Measurements from ENCODE around the gene SBF1. TPM values are rescaled to one million over a fixed set of nuclear protein-coding genes. Genes with fewer than 3 reads are reported as not detected.

SBF1 gene
- total and polyA plus RNA-seq, 2 of the 13 experiments (the other 11 are each of a cell fraction or from before 2014, with no cell fraction given): 31.7 to 40.9 TPM

GRCh38 chr22:50473088-50473487 is 1.7 kb downstream of the SBF1 start:
- H3K27ac ChIP-seq (ENCODE audit: extremely low read length, insufficient read depth, low read length): no peak overlapping the region
- BruUV-seq (replicated peaks): no TSS peak
- H3K9ac ChIP-seq (ENCODE audit: insufficient read depth, low read depth, low read length): peak overlapping the region; percentile 81; the same call in 1 of the 2 replicates
- no peaks in the 10 kb centered on the region; a peak in 1 of 5 replicates for H3K36me3 ChIP-seq (replicated peaks in 1 of 2; ENCODE audit: control insufficient read depth in 1 of 2, insufficient read depth in 2 of 2, low read length in 2 of 2)
- in situ Hi-C loops (cut with HindIII; ENCODE audit: extremely low pct_ligation_motif_present, low pct_unique_long_range_greater_than_20kb): no loop called here
- H3K79me2 ChIP-seq (ENCODE audit: insufficient read depth, low read length): peaks cover 50% of the 10 kb centered on the region
- peak; percentile 35 for DNase-seq (ENCODE audit: low spot score)
- intact Hi-C loops (cut with micrococcal nuclease; ENCODE audit: unreplicated experiment): no loop called here
- WGBS (ENCODE audit: low lambda C conversion rate): 80% methylated on average over 6 of the region's 6 CpGs
- H3K27me3 ChIP-seq (ENCODE audit: control insufficient read depth in 1 of 2, insufficient read depth in 2 of 2, low read length in 2 of 2): no peaks in the 10 kb centered on the region
- peak; percentile 54 for FAIRE-seq
- no peaks in the 10 kb centered on the region for H3K9me3 ChIP-seq (ENCODE audit: low read length)
- H3K4me1 ChIP-seq (ENCODE audit: insufficient read depth, low read length): peaks cover 59% of the 10 kb centered on the region
- ChIA-PET CTCF (ENCODE audit: low intra/inter-chr PET ratio, low total read pairs) (interaction anchor here (1.1 to 1.7 kb wide), 2 partner anchors 25 to 27 kb away, joined by 3 to 6 read pairs; no protein-coding TSS in a partner anchor), POLR2A (interaction anchor here (0.7 to 1.3 kb wide), 3 partner anchors 11 to 167 kb away, joined by 3 to 4 read pairs (median 3); partner anchors contain the start of gene SCO2)
- H4K20me1 ChIP-seq (ENCODE audit: insufficient read depth, low read length): peaks cover 35% of the 10 kb centered on the region
- peak overlapping the region; percentile 96 for H3K4me2 ChIP-seq (ENCODE audit: low read depth, low read length)
- peak overlapping the region in 2 of 3 experiments; percentile 2 to 87; a peak in 1 of 6 replicates for H3K4me3 ChIP-seq (replicated peaks in 1 of 3; ENCODE audit: insufficient read depth in 1 of 3, low read depth in 2 of 3, low read length in 3 of 3)
- peak; percentile 63 for ATAC-seq
- no peak overlapping the region for H2AFZ ChIP-seq (ENCODE audit: low read length)
- TF ChIP-seq ZNF484 (CRISPR knock-in tag; IDR thresholded peaks at IDR 0.05; ENCODE audit: borderline replicate concordance, low read depth) (no peak), ZNF329 (CRISPR knock-in tag; IDR thresholded peaks at IDR 0.05; ENCODE audit: low read depth) (no peak), CHCHD3 (CRISPR knock-in tag; IDR thresholded peaks at IDR 0.05) (no peak), PCBP2 (optimal IDR thresholded peaks at IDR 0.05; ENCODE audit: low read depth, low read length, poor library complexity, severe bottlenecking) (no peak), MIXL1 (CRISPR knock-in tag; IDR thresholded peaks at IDR 0.05) (no peak), ZNF414 (CRISPR knock-in tag; IDR thresholded peaks at IDR 0.05) (no peak), TEAD3 (CRISPR knock-in tag; optimal IDR thresholded peaks at IDR 0.05; ENCODE audit: borderline replicate concordance) (no peak), TMF1 (CRISPR knock-in tag; IDR thresholded peaks at IDR 0.05; ENCODE audit: low read depth) (no peak), ZXDC (CRISPR knock-in tag; IDR thresholded peaks at IDR 0.05) (no peak), KLF13 (CRISPR knock-in tag; IDR thresholded peaks at IDR 0.05) (no peak), PAF1 (CRISPR knock-in tag; IDR thresholded peaks at IDR 0.05) (no peak), NFKBIZ (CRISPR knock-in tag; IDR thresholded peaks at IDR 0.05) (no peak), ZSCAN22 (CRISPR knock-in tag; IDR thresholded peaks at IDR 0.05) (no peak), ETV5 (CRISPR knock-in tag; IDR thresholded peaks at IDR 0.05; ENCODE audit: borderline replicate concordance) (no peak), SMC3 (IDR thresholded peaks at IDR 0.05; ENCODE audit: low read length) (0 out of 2 replicates have a peak, but pooled peaks have one; percentile 16), SMAD3 (CRISPR knock-in tag; IDR thresholded peaks at IDR 0.05) (no peak), CTCF (CRISPR knock-in tag; IDR thresholded peaks at IDR 0.05) (peak; percentile 73), NFYC (CRISPR knock-in tag; IDR thresholded peaks at IDR 0.05) (no peak), ZNF546 (CRISPR knock-in tag; conservative IDR thresholded peaks at IDR 0.05) (no peak)
- TF ChIP-seq, protein P1, sequence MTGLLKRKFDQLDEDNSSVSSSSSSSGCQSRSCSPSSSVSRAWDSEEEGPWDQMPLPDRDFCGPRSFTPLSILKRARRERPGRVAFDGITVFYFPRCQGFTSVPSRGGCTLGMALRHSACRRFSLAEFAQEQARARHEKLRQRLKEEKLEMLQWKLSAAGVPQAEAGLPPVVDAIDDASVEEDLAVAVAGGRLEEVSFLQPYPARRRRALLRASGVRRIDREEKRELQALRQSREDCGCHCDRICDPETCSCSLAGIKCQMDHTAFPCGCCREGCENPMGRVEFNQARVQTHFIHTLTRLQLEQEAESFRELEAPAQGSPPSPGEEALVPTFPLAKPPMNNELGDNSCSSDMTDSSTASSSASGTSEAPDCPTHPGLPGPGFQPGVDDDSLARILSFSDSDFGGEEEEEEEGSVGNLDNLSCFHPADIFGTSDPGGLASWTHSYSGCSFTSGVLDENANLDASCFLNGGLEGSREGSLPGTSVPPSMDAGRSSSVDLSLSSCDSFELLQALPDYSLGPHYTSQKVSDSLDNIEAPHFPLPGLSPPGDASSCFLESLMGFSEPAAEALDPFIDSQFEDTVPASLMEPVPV (CRISPR knock-in tag; IDR thresholded peaks at IDR 0.05): 0 out of 2 replicates have a peak, but pooled peaks have one; percentile 1

Measured in HepG2 (cell line).